Umbilical cord (tissue), 2 donors: ENCODE measurements around the gene HLX. TPM values are rescaled to one million over a fixed set of nuclear protein-coding genes. Genes with fewer than 3 reads are reported as not detected.

Experiments used
- DNase-seq: peaks from one replicate; pipeline ENCODE4 v3.0.0-alpha.2; 2015; ENCODE audit warnings: low spot score
- total RNA-seq: library from RNA; depleted of rRNA; stranded (reverse); fragments of >200 nt; gene quantifications from one replicate; pipeline ENCODE4 v1.2.3, GENCODE V29; 2014; ENCODE audit warnings: low replicate concordance; ENCODE audit not compliant: insufficient read depth

HLX gene
- total RNA-seq, 1 donor from 2014 or later: 3.6 TPM

GRCh38 chr1:220924331-220924970, 45.2 kb downstream of the HLX start:
- DNase-seq: no peak

GRCh38 chr1:220925707-220926106, 46.5 kb downstream of the HLX start:
- no peak for DNase-seq

GRCh38 chr1:220926146-220926545, 46.9 kb downstream of the HLX start:
- DNase-seq: no peak

GRCh38 chr1:220927442-220927841, 48.2 kb downstream of the HLX start:
- no peak for DNase-seq

GRCh38 chr1:220928320-220928719, 49.1 kb downstream of the HLX start:
- DNase-seq: no peak

- DNase-seq: no peak
These were observed 49.6 kb downstream of the HLX start for GRCh38 chr1:220928725-220929300.

- no peak for DNase-seq
These were observed 50.1 kb downstream of the HLX start for GRCh38 chr1:220929304-220929703.

Other genes with a start within 250 kb of the HLX start
- 3.4 TPM for gene C1orf115, start 189.1 kb upstream of the HLX start, total RNA-seq
- gene MTARC2, start 131.1 kb upstream of the HLX start, total RNA-seq: 11.6 TPM
- gene MTARC1, start 92.5 kb upstream of the HLX start, total RNA-seq: 7.7 TPM